Fibroblast of skin of right quadriceps (primary cell): Measurements from ENCODE around the gene CYTH1.

Experiments
- DNase-seq: peaks from one replicate; pipeline ENCODE4 v3.0.0-alpha.2; 2013

The CYTH1 gene

DNA sequence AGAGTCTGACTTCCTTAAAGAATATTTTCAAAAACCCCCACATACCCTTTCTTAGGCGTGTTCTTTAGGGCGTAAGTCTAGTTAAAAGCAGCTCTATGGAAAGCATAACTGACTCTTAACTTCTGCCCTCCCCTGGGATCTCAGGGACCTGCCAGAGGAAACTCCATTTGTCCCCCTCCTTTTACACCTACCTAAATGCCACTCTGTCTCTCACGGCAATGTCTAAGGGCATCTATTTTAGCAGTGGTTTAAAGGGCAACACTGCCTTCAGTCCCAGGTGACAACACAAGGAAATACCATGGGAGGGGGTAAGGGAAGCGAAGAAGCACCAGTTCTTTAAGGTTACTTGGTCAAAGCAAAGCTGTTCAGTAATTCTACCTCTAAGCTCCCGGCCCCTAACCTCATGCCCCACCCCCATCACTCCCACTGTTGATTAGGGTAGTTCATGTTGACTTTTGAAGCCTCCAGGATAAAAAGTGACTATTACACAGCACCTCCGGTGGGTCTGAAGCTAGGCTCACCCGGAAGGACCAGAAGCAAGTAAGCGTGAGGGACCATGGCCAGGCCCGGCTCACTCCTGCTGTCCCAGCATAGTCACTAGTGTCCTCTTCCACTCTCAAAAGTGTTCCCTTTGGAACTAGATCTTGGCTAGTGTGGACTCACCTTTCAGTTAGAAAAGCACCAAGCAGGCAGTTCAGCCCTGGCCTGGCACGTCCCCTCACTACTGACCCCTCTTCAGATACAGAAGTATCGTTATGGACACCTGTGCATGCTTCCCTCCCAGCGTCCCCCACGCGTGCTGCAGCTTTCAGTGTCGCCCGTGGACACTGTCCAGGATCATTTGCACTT lies 47.1 kb downstream of the CYTH1 start:
- DNase-seq, result no peak

DNA sequence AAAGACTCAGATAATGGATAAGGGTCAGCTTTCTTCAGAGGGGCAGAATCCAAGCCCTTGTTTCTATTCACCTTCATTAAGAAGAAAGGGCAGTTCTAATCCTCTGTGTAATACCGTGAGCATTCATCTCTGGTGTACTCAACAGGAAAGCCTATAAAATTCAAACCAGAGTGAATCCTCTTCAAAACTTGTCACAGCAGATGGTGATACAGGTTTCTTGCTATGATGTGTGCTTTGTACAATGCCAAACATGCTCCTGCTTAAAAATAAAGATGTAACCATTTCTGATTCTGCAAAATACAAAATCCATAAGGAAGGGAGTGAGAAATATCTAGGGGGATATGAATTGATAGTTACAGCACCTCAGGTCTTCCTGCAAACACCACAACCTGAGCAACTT lies 49.7 kb downstream of the CYTH1 start:
- no peak for DNase-seq

DNA sequence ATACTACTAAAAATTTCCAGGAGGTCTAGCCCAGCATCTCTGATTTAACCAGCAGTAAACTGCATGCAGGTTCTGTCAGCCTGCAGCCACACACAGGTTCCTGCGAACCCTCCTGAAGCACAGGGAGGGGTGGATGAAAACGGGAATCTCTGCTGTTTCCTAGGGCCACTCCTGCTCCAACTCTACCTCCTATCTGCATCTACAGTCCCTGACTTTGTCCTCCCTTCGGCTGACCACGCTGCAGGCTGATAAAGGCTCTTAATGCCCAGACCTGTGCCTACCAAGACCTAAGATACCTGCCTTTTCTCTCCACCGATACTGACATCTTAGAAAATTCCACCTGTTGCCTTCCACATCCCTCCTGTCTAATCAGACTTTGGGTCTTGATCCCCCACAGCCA lies 50.2 kb downstream of the CYTH1 start:
- DNase-seq, result no peak

DNA sequence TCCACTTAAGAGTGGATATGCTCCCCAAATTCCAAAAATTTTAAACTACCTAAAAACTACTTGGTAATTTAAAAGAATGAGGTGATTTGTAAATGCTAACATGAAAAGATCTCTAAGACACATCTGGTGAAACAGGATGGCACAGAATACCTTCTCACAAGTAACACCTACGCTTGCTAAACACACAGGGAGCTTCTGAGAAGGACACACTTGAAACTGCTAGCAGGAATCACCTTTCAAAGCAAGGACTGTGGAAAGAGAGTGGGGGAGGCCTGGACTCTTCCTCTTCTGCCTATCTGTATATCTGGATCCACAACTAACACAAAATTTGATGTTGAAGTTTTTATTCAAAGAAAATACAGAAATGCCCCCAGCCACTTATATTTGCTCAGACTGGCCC lies 52.4 kb downstream of the CYTH1 start:
- DNase-seq, result no peak

DNA sequence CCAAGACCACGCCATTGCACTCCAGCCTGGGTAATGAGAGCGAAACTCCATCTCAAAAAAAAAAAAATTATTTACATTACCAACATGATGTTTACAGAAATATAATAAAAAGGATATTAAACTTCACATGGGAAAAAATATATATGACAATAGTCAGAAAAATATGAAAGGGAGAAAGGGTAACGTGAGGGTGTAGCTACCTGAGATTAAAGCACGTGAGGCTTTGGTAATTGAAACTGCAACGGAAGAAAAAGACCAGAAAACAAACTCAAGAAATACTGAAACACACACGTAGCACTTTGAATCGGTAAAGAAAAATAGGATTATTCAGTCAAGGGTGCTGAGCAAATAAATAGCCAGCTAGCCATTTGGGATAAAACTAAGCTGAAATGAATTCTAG lies 53.6 kb downstream of the CYTH1 start:
- DNase-seq, result no peak

DNA sequence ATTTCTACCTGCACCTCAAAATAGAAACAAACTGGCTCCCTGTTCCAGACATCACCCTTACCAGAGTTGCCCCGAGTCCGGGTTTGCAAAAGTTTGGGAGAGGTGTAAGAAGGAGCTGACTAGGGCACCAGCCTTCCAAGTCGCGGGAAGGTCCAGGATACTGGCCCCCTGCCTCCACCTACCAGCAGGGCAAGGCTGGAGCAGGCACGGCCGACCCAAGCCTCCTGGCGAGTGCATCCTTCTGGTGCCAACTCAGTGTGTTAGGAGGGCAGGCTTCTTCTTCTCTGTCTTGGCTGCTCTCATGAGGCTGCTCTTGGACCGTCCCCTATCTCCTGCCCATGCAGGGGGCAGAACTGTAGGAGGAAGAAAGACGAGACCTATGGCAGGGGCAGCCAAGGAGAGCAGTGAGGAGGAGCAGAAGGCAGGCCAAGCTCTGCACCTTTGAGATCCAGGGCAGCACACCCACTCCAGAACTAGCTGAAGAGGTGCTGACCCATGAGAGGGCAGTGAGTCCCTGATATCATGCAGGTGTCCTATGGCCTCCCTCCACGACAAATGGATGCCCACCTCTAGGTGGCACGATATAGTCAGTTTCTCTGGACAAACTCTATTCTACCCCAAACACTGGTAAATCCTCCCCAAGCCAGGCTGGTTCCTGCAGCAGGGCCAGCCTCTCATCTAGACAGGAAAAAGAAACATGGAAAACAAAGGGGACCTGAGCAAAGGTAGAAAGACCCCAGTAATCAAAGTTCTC lies 54.4 kb downstream of the CYTH1 start:
- no peak for DNase-seq

DNA sequence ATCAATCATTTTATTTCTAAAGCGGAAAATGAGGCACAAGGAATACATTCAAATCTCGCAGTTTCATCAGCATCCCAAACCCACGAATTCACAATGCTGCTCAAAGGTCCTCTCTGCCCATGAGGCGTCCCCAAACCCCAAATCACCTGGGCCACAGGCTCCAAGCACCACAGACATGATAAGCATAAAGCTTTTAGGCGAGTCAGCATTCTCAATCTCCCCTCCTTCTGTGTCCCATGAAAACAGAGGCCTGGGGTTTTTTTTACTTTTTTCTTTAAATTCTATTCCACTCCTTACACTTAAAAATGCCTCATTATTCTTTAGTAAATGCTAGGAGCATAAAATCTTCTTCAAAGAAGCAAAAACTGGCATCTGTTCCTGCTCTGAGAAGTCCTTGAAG lies 55.0 kb downstream of the CYTH1 start:
- no peak for DNase-seq

DNA sequence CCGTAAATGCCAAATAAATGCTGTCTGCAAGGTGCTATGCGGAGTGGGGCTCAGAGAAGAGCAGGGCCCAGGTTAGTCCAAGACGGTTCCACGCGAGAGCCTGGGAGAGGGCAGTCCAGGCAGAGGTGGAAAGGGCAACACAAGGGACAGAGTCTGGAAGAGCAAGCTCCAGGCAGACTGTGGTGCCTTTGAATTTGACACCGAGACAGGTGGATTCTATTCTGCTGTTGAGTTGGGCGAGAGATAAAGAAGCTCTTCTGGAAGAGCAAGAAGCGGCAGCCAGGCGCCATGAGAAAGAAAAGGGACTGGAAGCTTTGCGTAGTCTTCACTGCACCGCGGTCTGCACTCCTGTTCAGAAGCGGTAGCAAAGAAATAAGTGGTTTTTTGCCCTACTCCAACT lies 55.6 kb downstream of the CYTH1 start:
- DNase-seq, result no peak

DNA sequence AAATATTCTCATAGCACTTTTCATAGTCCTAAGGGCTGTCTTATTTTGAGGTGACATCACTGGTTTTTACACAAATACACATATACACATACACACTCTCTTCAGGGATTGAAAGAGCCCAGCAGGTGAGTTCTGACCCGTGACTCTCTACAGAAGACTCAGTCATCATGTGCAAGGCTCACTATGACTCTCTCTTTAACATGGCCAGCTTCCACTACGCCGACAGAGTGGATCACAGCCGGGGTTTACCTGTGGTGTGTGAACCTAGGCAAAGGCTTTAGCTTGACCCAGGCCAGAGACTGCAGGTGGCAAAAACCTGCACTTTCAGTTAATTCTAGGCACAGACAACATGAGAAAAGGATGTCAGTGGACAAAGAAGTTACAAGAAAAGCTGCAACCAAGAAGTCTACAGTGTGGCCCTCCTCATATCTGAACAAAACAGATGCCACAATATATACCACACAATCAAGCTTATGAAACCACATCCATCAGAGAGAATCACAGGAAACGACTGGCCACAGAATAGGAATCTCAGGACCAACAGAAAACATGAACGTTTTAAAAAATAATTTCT lies 56.5 kb downstream of the CYTH1 start:
- no peak for DNase-seq

DNA sequence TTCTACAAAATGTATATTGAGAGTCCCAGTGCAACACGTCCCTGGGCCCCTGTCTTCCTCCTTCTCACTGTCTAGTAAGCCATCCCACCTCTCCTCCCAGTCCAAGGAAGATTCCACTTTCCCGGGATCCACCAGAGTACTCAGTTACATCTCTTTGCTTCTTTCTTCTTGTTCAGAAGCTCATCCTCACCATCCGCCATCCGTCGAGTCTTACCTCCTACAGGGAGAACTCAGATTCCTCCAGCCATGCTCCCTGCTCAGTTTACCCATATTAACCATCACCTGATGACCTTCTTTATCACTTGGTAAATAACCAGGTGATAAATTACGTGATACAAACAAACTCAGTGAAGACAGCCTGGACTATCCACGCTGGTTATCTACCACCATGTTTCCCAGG lies 57.1 kb downstream of the CYTH1 start:
- no peak for DNase-seq

DNA sequence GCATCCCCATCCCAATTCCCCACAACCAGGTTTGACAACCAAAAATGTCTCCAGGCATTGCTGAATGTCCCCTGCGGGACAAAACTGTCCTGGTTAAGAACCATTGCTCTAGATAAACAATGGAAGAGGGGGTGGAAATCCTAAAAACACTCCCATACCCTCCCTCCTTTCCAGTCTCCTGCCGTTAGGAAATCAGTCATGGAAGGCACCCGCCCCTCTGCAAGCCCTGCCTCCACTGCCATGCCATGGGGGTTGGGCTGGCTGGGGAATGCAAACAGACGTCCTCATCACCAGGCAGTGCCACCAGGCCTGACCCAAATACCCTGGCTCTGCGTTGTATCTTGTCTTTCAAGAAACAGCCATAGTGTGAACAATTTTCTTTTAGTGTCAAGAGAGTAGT lies 57.5 kb downstream of the CYTH1 start:
- no peak for DNase-seq

DNA sequence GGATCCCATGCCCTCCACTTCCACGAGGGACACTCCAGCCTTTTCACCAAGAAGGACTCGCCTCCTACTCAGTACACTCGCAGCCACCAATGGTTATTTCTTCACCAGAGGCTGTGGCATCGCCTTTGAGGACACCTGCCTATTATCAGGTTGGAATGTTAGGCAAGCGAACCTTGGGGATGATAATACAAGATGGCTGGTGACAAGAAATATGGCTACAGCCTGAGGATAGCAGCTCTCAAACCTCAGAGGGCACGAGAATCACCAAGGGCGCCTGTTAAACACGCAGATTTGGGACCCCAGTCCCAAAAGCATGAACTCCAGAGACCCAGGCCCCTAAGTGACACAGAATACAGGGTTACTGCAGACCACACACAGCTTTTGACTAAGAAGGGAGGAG lies 58.1 kb downstream of the CYTH1 start:
- no peak for DNase-seq

DNA sequence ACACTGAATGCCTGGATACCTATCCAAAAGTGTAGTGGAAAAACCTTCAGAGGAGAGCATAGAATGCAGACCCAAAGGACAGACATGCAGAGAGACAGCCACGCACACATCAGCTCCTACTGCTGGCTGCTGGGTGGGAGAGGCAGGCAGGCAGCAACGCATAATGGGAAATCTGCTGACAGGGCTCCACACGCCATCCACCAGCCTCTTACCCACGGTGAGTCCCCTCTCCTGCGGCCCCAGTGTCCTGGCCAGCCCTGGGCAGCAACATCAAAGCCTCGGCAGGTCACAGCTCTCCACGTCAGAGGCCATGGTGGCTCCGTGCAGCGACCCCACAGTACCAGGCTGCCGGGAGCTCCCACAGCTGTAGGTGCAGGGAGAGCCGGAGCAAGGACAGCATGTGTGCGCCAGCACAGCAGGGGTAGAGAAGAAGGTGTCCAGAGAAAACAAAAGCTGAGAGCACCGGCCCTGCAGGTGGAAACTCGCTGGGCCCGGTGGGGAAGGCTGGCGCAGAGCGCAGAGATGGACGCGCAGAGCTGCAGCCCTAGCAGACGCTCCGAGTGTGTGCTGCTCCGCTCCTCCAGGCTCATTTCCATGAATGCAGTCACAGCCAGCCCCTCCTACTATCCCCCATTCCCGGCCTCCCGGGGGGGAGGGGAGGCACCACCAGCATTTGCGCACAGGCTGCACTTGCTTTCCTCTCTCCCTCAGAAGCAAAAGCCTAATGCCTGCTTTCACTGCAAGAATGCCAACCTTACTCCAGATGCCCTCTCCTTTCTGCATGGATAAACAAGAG lies 58.9 kb downstream of the CYTH1 start:
- peak; percentile 62 for DNase-seq

DNA sequence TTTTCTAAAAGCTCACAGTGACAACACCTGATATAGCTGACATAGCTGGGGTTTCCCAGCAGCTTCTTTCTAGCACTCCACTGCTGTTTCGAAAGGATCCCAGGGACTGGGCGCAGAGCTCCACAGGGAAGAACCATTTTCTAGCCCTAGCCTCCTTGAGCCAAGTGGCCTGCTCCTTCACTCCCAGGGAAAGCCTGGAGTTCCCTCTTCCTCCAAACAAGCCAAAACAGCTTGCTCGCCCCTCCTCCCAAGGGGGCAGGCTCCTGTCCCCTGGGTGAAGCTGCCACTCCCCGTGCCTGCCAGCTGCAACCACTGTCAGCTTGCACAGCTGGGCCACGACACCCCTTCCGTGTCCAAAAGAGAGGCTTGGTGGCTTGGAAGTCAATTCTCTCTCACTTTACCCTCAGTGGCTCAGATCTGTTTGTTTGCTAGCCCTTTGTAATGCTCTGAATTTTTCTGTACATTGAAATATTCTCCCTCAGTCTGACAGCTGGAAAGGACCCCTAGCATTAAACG lies 59.8 kb downstream of the CYTH1 start:
- no peak for DNase-seq

DNA sequence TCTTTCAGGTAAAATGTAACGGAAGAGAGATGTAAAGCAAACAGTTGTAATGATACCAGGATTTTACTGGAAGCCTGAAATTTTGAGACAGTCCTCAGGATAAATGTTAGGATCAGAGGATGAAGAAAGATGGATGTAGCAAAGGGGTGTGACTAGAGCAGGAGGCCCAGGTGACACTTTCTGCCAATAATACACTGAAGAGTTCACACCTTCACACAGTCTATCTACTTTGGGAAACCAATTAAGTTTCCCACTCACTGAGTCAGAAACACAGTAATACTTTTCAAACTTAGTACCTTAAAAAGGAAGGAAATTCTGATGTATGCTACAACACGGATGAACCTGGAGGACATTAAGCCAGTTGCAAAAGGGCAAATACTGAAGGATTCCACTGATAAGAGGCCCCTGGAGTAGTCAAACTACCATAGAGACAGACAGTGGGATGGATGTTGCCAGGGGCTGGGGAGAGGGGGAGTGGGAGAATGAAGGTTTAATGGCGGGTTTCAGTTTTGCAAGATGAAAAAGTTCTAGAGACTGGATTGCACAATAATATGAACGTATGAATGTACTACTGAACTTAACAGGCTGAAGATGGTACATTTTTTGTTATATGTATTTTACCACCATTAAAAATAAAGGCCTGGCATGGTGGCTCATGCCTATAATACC lies 62.3 kb downstream of the CYTH1 start:
- no peak for DNase-seq

DNA sequence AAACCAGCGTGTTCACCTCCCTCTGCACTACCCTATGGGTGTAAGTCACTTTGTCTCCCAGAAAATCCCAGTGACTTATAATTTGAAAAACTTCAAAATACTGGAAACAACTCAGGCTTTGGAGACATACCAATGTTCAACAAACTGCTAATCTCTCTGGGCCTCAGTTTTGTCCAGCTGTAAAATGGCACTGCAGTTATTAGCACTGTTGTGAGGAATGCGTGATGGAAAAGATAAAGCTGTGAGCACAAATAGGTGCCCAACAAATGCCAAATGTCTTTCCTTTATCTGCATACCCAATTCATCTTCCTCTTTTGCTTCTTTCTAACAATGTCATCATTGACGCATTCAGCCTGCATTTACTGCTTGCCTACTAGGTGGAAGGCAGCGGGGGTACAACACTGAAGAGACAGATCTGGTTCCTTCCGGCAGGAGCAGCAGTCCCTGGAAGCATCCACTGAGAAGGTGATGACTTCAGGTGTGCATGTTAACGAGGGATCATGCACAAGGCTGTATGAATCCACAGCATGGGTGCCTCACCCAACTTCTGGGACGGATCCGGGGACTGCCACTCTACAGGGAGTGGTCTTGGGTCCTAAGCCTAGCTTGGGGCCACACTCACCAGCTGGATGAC lies 63.4 kb downstream of the CYTH1 start:
- DNase-seq, result no peak

DNA sequence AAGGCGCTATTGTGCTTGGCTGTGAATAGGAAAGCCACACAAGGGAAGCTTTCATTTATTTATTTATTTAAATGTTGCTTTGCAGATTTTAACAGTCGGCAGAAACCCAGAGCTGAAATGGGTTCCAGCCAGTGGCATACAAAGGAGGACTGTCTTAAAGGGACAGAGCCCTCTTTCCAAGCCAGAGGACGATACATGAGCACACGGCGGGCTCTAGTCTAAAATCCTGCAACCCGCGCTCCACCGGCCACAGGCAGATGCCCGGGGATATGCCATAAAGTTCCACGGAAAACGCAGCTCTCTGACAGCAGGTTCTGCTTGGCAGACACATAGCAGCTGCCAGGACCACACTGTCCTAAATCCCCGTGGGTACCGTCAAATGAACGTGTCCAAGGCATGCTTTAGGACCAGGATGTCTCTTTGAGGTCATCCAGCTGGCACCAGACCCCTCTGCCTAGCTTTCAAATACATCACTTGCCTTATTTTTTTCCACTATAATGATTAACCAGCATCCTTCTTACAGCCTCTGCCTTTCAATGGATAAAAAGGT lies 64.6 kb downstream of the CYTH1 start:
- DNase-seq, result peak; percentile 29

DNA sequence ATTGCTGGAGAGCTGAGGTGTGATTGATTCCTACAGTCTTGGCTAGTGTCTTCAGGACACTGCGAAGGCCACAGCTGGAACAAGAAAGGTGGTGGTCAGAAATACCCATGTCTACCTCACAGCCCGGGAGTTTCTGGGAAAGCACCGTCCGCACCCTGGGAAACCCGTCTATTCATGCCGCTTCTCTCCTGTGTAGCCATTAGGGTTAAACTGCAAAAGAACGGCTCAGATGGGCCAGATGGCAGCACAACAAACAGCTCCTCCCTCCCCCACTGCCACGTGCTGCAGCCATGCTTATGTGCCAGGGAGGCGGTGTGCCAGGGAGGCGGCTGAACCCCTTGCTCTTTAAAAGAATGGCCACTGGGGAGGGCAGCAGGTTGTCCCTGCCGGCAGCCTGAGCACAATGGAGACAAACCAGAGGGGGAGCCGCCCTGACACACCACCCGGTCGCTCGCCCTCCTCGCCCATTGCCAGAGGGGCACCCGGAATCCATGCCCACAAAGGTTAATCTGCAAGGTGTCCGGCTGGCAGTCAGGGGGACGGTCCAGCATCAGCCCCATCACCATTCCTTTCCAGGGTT lies 65.2 kb downstream of the CYTH1 start:
- DNase-seq, result peak; percentile 24

DNA sequence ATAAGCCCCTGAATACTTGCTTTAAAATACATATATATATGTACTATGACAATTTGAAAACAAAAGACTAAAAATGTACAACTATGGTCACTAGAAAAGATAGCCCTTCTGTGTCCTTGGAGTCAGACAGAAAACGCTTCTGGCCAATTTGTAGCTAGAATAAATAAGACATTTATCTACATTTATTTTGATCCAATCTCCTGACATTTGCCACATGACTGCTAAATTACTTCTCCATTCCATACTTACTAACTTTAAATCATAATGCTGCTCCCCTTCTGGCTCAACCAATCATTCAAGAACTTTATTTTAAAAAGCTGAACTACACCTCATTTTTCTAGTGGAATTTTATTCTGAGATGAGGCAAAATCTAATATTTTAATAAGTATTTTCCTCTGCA lies 65.8 kb downstream of the CYTH1 start:
- DNase-seq, result no peak

DNA sequence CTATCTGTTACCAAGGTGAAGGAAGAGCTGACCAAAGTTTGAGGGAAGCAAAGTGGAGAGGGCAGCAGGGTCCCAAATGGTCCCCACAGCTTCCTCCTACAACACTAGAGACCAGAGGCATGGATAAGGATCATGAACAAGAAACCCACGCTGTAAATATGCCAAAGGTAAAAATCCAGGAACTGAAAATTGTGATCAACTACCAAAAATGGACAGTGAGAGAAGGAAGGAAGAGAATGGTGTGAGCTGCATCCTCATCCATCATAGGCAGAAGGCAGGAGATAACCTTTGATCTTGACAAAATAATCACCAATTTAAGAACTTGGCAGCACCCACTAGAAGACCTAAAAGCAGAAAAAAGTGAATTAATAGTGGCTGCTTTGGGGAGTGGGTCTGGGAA lies 66.2 kb downstream of the CYTH1 start:
- no peak for DNase-seq
